GM18868 (cell line): ENCODE measurements around the gene PIK3CD.

Source experiments
- ATAC-seq: cut with Tn5 transposase; IDR thresholded peaks from one replicate; pipeline ENCODE4 v1.9.1; 2021; ENCODE audit warnings: mild to moderate bottlenecking, moderate library complexity; ENCODE audit not compliant: unreplicated experiment

Gene PIK3CD

GRCh38 chr1:9764550-9764949, 113.0 kb downstream of the PIK3CD start:
- ATAC-seq = no peak

- ATAC-seq = no peak
Measured at GRCh38 chr1:9766759-9767442, 115.4 kb downstream of the PIK3CD start.

GRCh38 chr1:9767964-9768668, 116.6 kb downstream of the PIK3CD start:
- no peak for ATAC-seq

- ATAC-seq = no peak
Measured at GRCh38 chr1:9768983-9769382, 117.5 kb downstream of the PIK3CD start.

GRCh38 chr1:9770298-9770697, 118.8 kb downstream of the PIK3CD start:
- ATAC-seq = no peak

GRCh38 chr1:9774712-9775679, 123.5 kb downstream of the PIK3CD start:
- ATAC-seq = no peak

GRCh38 chr1:9776685-9777084, 125.2 kb downstream of the PIK3CD start:
- ATAC-seq = no peak
